Skeletal muscle satellite cell (primary cell): ENCODE measurements around the gene DHCR24.

Source experiments
- H3K27me3 ChIP-seq: 2 replicates; pipeline ENCODE4 v1.7.0; 2013; ENCODE audit warnings: low read length; ENCODE audit not compliant: control insufficient read depth, insufficient read depth
- H3K36me3 ChIP-seq: 2 replicates; pipeline ENCODE4 v1.7.0; 2013; ENCODE audit warnings: mild to moderate bottlenecking, control low read depth, low read length; ENCODE audit not compliant: insufficient read depth
- H3K4me1 ChIP-seq: 2 replicates; pipeline ENCODE4 v1.7.0; 2013; ENCODE audit warnings: low read length; ENCODE audit not compliant: control insufficient read depth, insufficient read depth
- H3K4me2 ChIP-seq: 2 replicates; pipeline ENCODE4 v1.7.0; 2013; ENCODE audit warnings: mild to moderate bottlenecking, low read length
- H3K4me3 ChIP-seq: 2 replicates; pipeline ENCODE4 v1.7.0; 2013; ENCODE audit warnings: low read length
- H3K9ac ChIP-seq: 2 replicates; pipeline ENCODE4 v1.7.0; 2013; ENCODE audit warnings: mild to moderate bottlenecking, low read depth, low read length, moderate library complexity
- H3K9me3 ChIP-seq: replicated peaks from 2 replicates; pipeline ENCODE4 v1.7.0; 2013; ENCODE audit warnings: mild to moderate bottlenecking, control low read depth, low read length

Gene DHCR24

DNA sequence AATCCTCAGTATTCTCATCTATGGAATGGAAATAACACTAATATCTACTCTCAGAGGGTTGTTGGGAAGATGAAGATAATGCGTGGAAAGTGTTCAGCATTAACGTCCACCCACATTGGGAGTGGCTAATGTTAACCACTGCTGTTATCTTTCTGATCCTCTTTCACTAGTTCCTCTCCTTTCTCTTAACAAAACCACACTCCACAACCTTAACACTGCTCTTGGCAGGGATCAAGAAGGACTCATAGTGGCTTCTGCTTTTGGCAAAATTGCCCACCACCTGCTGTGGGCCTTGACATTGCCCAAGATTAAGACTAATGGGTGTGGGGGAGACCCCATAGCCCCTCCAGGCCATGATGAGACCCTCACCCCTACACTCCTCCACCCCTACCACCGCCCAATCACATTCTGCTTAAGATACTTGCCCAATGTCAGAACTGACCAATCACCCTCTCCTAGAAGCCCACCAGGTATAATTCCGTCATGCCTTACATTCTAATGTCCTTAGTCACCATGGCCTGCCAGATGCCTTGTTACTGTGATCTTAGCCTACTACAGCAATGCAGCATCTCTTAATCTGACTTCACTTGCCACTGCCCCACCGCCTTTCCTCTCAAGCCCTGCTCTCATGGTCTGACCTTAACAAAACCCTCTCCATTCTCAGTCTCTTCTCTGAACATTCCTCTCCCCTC, 27.1 kb downstream of the DHCR24 start:
- Histone ChIP-seq H3K36me3 (peaks cover 57% of the 10 kb centered on the region), H3K9ac (no peak overlapping the region), H3K4me3 (no peak overlapping the region), H3K4me2 (no peak overlapping the region), H3K4me1 (peaks cover 43% of the 10 kb centered on the region), H3K9me3 (no peaks in the 10 kb centered on the region), H3K27me3 (no peaks in the 10 kb centered on the region)

DNA sequence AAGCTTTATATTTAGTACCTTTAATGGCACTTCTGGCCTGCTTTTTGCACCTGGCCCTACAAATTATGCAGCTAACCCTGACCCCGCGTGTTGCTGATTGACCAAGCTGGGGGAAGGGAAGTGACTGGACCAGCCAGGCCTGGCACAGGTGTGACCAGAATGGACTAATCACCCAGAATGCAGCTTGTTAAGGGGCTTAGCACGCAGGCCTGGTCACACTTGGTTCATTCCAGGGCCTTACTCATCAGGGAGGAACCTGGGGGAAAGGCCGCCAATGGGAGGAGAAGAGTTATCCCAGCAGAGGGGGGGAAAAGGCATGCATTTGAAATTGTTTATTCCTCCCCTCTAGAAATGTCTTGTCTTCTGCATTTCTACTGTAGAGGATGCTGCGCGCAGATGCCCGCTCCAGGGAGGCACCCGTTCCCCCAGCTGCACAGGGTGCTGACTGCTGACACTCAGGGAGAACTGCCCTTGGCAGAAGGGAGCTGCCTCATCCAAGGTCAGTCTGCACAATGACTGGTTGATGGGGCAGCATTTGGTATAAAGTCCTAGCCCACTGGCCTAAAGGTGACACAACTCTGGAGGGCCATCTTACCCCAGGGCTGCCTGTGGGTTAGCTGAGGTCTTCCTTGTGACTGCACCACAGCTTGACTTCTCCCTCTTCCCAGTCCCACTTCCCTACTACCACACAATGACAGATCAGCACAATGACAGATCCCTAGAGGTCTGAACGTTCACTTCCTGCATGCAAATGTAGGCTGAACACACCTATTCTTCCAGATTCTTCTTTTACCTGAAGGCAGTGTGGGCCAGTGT, 29.0 kb downstream of the DHCR24 start:
- Histone ChIP-seq H3K36me3 (peaks cover 70% of the 10 kb centered on the region), H3K27me3 (no peaks in the 10 kb centered on the region), H3K9ac (no peak overlapping the region), H3K4me2 (no peak overlapping the region), H3K4me3 (no peak overlapping the region), H3K9me3 (no peaks in the 10 kb centered on the region), H3K4me1 (peaks cover 37% of the 10 kb centered on the region)

DNA sequence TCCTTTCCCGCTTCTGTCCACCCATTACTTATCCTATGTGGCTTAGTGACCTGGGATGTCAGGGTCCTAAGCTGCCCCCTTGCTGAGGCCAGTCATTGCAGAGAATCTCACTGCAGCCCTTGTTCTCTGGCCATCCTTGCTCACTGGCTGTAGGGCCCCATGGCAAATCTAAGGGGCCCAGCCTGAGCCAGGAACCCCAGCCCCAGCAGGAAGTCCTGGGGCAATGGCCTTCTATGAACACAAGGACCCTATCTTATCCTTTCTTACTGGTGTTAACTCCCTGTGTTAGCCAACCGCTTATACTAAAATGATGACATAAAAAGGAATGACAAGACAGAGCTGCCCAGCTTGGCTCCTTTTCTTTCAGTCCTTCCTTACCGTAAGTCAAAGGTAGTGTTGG, 29.9 kb downstream of the DHCR24 start:
- Histone ChIP-seq H3K9me3 (no peaks in the 10 kb centered on the region), H3K4me2 (no peak overlapping the region), H3K4me1 (peaks cover 37% of the 10 kb centered on the region), H3K27me3 (no peaks in the 10 kb centered on the region), H3K4me3 (no peak overlapping the region), H3K9ac (no peak overlapping the region), H3K36me3 (peaks cover 74% of the 10 kb centered on the region)

DNA sequence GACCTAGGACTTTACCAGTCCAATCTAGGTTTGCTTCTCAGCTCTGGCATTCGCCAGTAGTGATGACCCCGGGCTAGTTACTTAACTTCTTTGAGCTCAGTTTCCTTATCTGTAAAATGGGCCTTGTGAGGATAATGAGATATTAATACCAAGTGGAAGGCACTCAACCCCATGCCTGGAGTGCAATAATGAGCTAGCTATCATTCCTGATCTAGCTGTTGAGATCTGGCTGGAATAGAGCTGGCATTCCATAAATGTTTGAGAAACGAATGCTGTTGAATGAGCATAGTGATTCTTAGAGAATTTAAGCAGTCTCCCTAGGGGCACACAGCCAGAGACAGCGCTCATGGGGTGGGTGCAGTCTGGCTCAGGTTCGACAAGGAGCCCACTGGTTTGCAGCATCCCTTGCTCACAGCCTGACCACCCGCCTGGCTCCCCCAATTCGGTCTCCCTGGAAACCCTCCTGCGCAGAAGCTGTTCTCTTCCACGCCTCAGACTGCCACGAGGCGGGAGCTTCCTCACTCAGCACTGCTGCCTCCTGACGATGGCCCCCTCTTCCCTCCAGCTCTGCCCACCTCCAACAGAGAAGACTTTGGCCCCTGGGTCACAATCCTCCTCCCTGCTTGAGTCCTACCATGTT, 32.5 kb downstream of the DHCR24 start:
- H3K27me3 ChIP-seq: no peaks in the 10 kb centered on the region
- no peaks in the 10 kb centered on the region for H3K9me3 ChIP-seq
- peaks cover 44% of the 10 kb centered on the region for H3K4me1 ChIP-seq
- no peak overlapping the region for H3K4me3 ChIP-seq
- H3K4me2 ChIP-seq: no peak overlapping the region
- H3K9ac ChIP-seq: no peak overlapping the region
- H3K36me3 ChIP-seq: peaks cover 75% of the 10 kb centered on the region

DNA sequence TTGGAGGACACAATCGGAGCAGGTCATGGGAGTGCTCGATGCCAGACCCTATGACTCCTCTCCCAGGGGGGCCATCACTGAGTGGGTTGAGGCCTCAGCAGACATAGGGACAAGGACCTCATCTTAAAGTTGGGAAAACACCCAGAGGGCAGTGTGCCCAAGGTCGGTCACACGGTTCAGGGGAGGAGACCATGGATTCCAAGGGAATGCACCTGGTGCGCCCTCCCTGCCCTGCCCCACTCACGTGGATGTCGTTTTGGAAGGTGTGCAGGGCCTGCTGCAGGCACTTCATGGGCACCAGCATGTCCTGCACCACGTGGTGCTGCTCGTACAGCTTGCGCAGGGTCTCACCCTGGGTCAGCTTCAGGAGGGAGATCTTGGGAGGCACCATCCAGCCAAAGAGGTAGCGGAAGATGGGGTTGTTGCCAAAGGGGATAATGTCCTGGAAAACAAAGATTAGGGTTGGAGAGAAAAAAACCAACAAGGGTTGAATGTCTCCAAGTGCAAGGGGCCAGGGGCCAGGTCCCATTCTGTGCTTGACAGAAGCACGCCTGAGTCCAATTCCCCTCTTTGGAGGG, 33.1 kb downstream of the DHCR24 start:
- Histone ChIP-seq H3K4me3 (no peak overlapping the region), H3K36me3 (peaks cover 77% of the 10 kb centered on the region), H3K4me2 (no peak overlapping the region), H3K4me1 (peaks cover 44% of the 10 kb centered on the region), H3K9ac (no peak overlapping the region), H3K27me3 (no peaks in the 10 kb centered on the region), H3K9me3 (no peaks in the 10 kb centered on the region)

DNA sequence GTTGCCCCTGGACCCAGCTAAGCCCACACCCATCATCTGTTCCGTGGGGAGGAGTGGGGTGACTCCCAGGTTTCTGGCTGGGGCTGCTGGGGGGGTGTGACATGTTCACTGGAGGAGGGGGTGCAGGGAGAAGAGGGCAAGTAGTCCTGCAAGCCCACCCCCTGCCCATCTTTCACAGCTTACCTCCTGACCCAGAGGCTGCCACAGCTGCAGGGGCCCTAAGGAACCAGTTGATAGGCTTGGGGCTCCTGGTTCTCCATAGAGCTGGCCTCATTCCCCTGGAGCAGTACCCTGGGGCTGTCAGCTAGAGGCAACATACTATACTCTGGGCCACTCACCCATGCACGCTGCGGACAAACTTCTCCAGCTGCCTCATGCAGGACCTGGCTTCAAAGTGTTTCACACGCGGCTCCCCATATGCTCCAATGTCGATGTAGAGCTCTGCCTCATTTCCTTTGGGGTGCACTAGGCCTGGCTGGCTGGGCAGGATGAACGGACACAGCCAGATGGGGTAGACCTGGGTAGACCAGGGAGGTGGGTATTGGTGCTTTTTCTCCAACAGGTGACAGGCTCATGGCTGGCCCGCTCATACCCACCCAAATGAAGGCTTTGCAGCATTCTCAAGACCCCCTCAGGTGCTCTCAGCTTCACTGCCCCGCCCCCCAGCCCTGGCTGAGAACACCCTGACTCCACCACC, 33.8 kb downstream of the DHCR24 start:
- Histone ChIP-seq H3K4me2 (no peak overlapping the region), H3K4me1 (peaks cover 42% of the 10 kb centered on the region), H3K9ac (no peak overlapping the region)

DNA sequence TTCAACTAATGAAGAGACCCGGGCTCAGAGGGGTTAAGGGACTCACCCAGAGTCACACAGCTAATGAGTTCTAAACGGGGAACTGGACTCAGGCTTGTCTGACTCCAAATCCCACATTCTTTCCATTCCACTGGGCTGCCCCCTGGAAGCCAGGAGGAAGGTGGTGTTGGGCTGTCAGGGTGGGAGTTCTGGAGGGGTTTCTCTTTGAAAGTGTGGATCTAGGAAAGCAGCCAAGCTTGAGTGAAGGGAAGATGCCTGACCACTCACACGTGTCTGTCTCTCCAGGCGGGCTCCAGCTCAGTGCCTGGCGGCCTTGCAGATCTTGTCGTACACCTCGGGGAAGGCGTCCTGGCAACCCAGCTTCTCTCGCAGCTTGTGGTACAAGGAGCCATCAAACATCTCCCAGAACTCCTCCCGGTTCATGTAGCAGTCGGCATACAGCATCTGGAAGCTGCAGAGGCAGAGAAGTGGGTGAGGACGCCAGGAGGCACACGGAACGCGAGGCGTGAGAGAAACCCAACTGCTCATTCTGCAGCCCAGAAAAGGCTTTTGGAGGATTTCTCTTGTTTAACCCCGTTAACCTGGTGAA, 35.0 kb downstream of the DHCR24 start:
- Histone ChIP-seq H3K9ac (no peak overlapping the region), H3K9me3 (no peaks in the 10 kb centered on the region), H3K4me1 (peaks cover 30% of the 10 kb centered on the region), H3K36me3 (peaks cover 70% of the 10 kb centered on the region), H3K27me3 (no peaks in the 10 kb centered on the region), H3K4me3 (no peak overlapping the region), H3K4me2 (no peak overlapping the region)

More for the DNA sequence above, 33.8 kb downstream of the DHCR24 start:
- Histone ChIP-seq H3K4me3 (no peak overlapping the region), H3K36me3 (peaks cover 78% of the 10 kb centered on the region), H3K27me3 (no peaks in the 10 kb centered on the region), H3K9me3 (no peaks in the 10 kb centered on the region)

DNA sequence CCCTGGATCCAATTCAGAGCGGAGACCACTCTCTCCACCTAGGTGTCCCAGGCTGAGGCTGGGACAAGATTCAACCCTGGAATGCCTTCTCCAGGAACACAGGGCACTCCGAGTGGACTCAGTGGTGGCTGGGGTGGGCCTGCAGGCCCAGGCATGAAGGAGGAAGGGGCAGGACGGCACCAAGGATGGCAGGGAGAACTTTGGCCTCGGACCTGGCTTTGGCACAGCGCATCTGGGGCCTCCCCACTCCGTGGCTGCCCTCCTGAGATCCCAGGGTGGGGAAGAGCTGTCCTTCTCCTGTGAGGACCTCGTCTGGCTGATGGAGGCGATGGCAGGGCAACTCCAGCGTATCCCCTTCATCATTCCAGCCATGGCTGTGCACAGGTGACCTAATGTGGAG, 35.6 kb downstream of the DHCR24 start:
- H3K4me3 ChIP-seq: no peak overlapping the region
- no peak overlapping the region for H3K4me2 ChIP-seq
- peaks cover 70% of the 10 kb centered on the region for H3K36me3 ChIP-seq
- H3K4me1 ChIP-seq: peaks cover 24% of the 10 kb centered on the region
- no peak overlapping the region for H3K9ac ChIP-seq
- H3K9me3 ChIP-seq: no peaks in the 10 kb centered on the region
- H3K27me3 ChIP-seq: no peaks in the 10 kb centered on the region

DNA sequence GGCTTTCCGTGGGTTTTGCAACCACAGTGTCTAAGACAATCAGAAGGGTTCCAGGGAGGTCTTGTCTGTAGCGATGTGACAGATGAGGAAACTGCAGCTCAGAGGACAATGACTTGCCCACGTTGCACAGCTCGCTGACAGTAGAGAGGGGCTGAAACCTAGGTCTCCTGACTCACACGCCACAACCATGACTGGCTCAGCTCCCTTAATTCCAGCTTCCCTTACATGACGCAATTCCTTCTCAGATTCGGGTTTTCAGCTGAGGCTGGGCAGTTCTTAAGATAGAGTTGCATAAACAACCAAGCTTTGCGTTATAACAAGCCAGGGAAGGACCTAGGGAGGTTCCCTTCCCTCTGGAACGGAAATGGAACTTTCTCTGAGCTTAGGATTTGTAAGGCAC, 36.3 kb downstream of the DHCR24 start:
- Histone ChIP-seq H3K9ac (no peak overlapping the region), H3K4me3 (no peak overlapping the region), H3K36me3 (peaks cover 66% of the 10 kb centered on the region), H3K4me2 (no peak overlapping the region), H3K27me3 (no peaks in the 10 kb centered on the region), H3K9me3 (no peaks in the 10 kb centered on the region), H3K4me1 (peaks cover 19% of the 10 kb centered on the region)

DNA sequence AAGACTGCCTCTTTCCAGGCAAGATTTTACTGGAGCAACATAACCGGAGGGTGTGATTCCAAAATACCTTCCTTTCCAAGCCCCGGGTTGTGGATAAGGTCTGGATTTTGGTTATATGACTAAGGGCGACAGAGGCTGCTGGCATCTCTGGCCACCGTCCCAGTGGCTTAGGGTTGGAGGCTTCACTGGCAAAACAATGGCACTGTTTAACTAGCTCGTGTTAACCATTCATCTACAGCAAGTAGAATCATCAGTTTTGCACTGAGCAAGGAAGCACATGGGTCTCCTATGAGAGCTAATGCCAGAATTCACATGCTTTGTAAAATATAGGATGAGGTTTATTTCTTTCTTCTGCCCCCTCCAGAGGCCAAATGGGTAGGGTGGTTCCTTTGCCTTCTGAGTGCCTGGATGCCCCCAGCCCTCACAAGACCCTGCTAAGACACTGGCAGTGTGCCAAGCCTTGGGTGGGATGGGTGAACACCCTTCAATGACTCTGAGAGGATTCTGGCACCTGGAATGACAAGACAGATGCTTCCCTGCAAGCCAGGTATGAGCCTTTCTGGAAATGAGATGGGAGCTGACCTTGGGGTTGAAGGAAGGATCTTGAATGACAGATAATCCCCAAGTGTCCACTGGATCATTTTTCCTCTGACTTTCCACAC, 36.8 kb downstream of the DHCR24 start:
- Histone ChIP-seq H3K36me3 (peaks cover 66% of the 10 kb centered on the region), H3K9ac (no peak overlapping the region), H3K4me1 (peaks cover 19% of the 10 kb centered on the region), H3K4me2 (no peak overlapping the region), H3K9me3 (no peaks in the 10 kb centered on the region), H3K27me3 (no peaks in the 10 kb centered on the region), H3K4me3 (no peak overlapping the region)
